GM12892 (cell line): ENCODE measurements around the gene ZDHHC6.

ENCODE experiments used
- POLR2A ChIP-seq: IDR thresholded peaks from 2 replicates; pipeline ENCODE4 v1.6.1; 2011; ENCODE audit warnings: low read depth, low read length, control low read depth
- POLR2AphosphoS5 ChIP-seq: IDR thresholded peaks from 2 replicates; pipeline ENCODE4 v1.6.1; 2011; ENCODE audit warnings: low read depth, low read length, control low read depth
- TAF1 ChIP-seq: IDR thresholded peaks from 2 replicates; pipeline ENCODE4 v1.6.1; 2011; ENCODE audit warnings: low read depth, mild to moderate bottlenecking, control low read depth, low read length, borderline replicate concordance

DNA sequence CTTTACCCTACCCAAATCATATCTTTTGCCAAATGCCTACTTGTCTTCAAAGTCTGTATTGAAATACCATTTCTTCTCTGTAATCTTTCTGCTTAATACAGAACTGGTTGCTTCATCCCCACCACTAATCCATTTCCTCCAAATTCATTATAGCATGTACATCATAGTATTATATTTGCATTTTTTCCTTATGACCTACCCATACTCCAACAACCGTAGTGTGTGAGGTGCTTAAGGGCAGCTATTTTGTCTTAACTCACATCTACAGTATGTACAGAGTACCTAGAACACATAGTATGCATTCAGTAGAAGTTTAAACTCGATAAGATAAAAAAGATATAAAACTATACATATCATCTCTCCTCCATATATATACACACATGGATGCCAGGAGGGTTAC lies 49.1 kb downstream of the ZDHHC6 start:
- no peak for TF ChIP-seq POLR2A
- no peak for TF ChIP-seq POLR2AphosphoS5
- no peak for TF ChIP-seq TAF1
